HCT116 (cell line): ENCODE measurements around the gene HECW1. TPM values are rescaled to one million over a fixed set of nuclear protein-coding genes. Genes with fewer than 3 reads are reported as not detected.

Experiments
- ATAC-seq: fragments of 200-7000 bp; cut with Tn5 transposase; 2 replicates; pipeline ENCODE4 v1.9.1; 2020; ENCODE audit warnings: mild to moderate bottlenecking, moderate library complexity
- BruUV-seq: library from RNA; stranded (reverse); fragments of 400-500 nt; replicated peaks from 2 replicates; lab custom pipeline; 2021; lab: Mats Ljungman, UMichigan
- CTCF ChIA-PET: fragments of 300-600 bp; sonication (Branson Sonifier 250); formaldehyde crosslinking; loops from one replicate; lab custom pipeline; 2021; ENCODE audit warnings: antibody characterized with exemption; lab: Charles Lee
- POLR2A ChIA-PET: fragments of 300-600, 350-600 bp; sonication (Branson Sonifier 250); formaldehyde crosslinking; loops from one replicate; lab custom pipeline; 2021; ENCODE audit warnings: antibody characterized with exemption; lab: Charles Lee
- RAD21 ChIA-PET, 2 experiments: fragments of 300-600 bp; sonication (Branson Sonifier 250); formaldehyde crosslinking; loops; one replicate each; lab custom pipeline; 2023; ENCODE audit warnings: low total read pairs in 2 of 2; ENCODE audit not compliant: uncharacterized antibody in 2 of 2, unreplicated experiment in 2 of 2, low non-redundant PET in 1 of 2; lab: Charles Lee
- DNase-seq: peaks from one replicate; pipeline ENCODE4 v3.0.0-alpha.2; 2010; ENCODE audit warnings: low read depth, low spot score
- H2AFZ ChIP-seq: fragments of 200-600 bp; shearing (Covaris generic), sonication (generic); 2 replicates; pipeline ENCODE4 v1.6.1; 2017; ENCODE audit warnings: low read depth, mixed run types, mixed read lengths, antibody characterized with exemption, low read length; ENCODE audit not compliant: poor library complexity, severe bottlenecking
- H3K27ac ChIP-seq: 2 replicates; pipeline ENCODE4 v1.5.1; 2012; ENCODE audit warnings: low read depth, low read length
- H3K27me3 ChIP-seq: fragments of 200-600 bp; sonication (generic); 2 replicates; pipeline ENCODE4 v1.6.1; 2016; ENCODE audit warnings: mixed run types, low read length, mixed read lengths; ENCODE audit not compliant: insufficient read depth
- H3K36me3 ChIP-seq, 2 experiments: fragments of 200-500 bp in 1 of 2; fragments of 200-600 bp in 1 of 2; sonication (Bioruptor generic) in 1 of 2; sonication (generic) in 1 of 2; 2 replicates each; pipeline versions ENCODE4 v1.5.1 to v1.6.1; 2014 to 2016; ENCODE audit warnings: low read length in 2 of 2, inconsistent platforms in 1 of 2, mixed read lengths in 1 of 2, mixed run types in 1 of 2; ENCODE audit not compliant: insufficient read depth in 2 of 2, control insufficient read depth in 1 of 2
- H3K4me1 ChIP-seq, 2 experiments: fragments of 200-600 bp in 1 of 2; sonication (generic) in 1 of 2; 2 replicates each; pipeline versions ENCODE4 v1.5.1 to v1.6.1; 2012 to 2017; ENCODE audit warnings: low read length in 2 of 2, inconsistent platforms in 1 of 2, mild to moderate bottlenecking in 1 of 2, mixed read lengths in 1 of 2, mixed run types in 1 of 2, moderate library complexity in 1 of 2; ENCODE audit not compliant: insufficient read depth in 2 of 2, control insufficient read depth in 1 of 2
- H3K4me2 ChIP-seq: fragments of 200-600 bp; sonication (generic); 2 replicates; pipeline ENCODE4 v1.6.1; 2017; ENCODE audit warnings: mixed run types, low read length, mixed read lengths
- H3K4me3 ChIP-seq, 2 experiments: fragments of 200-600 bp in 1 of 2; sonication (generic) in 1 of 2; replicated peaks in 1 of 2; 2 replicates each; pipeline ENCODE4 v1.5.1; 2011 to 2016; ENCODE audit warnings: low read length in 2 of 2, control low read depth in 1 of 2, low read depth in 1 of 2, mild to moderate bottlenecking in 1 of 2, mixed read lengths in 1 of 2, mixed run types in 1 of 2
- H3K79me2 ChIP-seq: fragments of 200-600 bp; sonication (generic); 2 replicates; pipeline ENCODE4 v1.6.1; 2017; ENCODE audit warnings: mild to moderate bottlenecking, mixed run types, low read length, moderate library complexity, mixed read lengths; ENCODE audit not compliant: insufficient read depth
- H3K9ac ChIP-seq: fragments of 200-600 bp; sonication (generic); 2 replicates; pipeline ENCODE4 v1.6.1; 2016; ENCODE audit warnings: low read length, mixed read lengths
- H3K9me2 ChIP-seq: fragments of 200-600 bp; sonication (generic), shearing (Covaris generic); 2 replicates; pipeline ENCODE4 v1.6.1; 2017; ENCODE audit warnings: mixed run types, mild to moderate bottlenecking, moderate library complexity; ENCODE audit not compliant: insufficient read depth
- H3K9me3 ChIP-seq, 2 experiments: fragments of 200-500 bp in 1 of 2; fragments of 200-600 bp in 1 of 2; sonication (Bioruptor generic) in 1 of 2; sonication (generic) in 1 of 2; 2 replicates each; pipeline ENCODE4 v1.6.1; 2014 to 2017; ENCODE audit warnings: low read length in 2 of 2, mixed read lengths in 2 of 2, inconsistent platforms in 1 of 2, low read depth in 1 of 2, mild to moderate bottlenecking in 1 of 2, mixed run types in 1 of 2, moderate library complexity in 1 of 2; ENCODE audit not compliant: control insufficient read depth in 1 of 2, insufficient read depth in 1 of 2
- H4K20me1 ChIP-seq: fragments of 200-600 bp; sonication (generic), shearing (Covaris generic); 2 replicates; pipeline ENCODE4 v1.6.1; 2017; ENCODE audit warnings: mixed run types, mild to moderate bottlenecking, moderate library complexity; ENCODE audit not compliant: insufficient read depth
- CTCF ChIP-seq, 3 experiments: fragments of 200-600 bp in 1 of 3; sonication (generic) in 1 of 3; IDR thresholded peaks in 2 of 3; conservative IDR thresholded peaks in 1 of 3; 2 replicates each; pipeline ENCODE4 v1.5.1; 2012 to 2017; ENCODE audit warnings: low read depth in 2 of 3, low read length in 2 of 3, antibody characterized with exemption in 1 of 3, borderline replicate concordance in 1 of 3, control low read depth in 1 of 3, mild to moderate bottlenecking in 1 of 3, mixed read lengths in 1 of 3, mixed run types in 1 of 3, moderate library complexity in 1 of 3; ENCODE audit not compliant: insufficient read depth in 1 of 3
- ZBTB33 ChIP-seq: IDR thresholded peaks from 2 replicates; pipeline ENCODE4 v1.6.1; 2011; ENCODE audit warnings: mild to moderate bottlenecking, low read length, moderate library complexity; ENCODE audit not compliant: insufficient replicate concordance; ENCODE audit errors: extremely low read depth
- intact Hi-C: fragments of 100-400 bp; cut with micrococcal nuclease; formaldehyde crosslinking; loops from 2 replicates; pipeline ENCODE4 v1.10.0; 2022
- total RNA-seq: library from RNA; stranded (reverse); gene quantifications from one replicate; pipeline ENCODE4 v1.2.1, GENCODE V29; 2021; ENCODE audit not compliant: unreplicated experiment

HECW1 gene
- total RNA-seq, 1 experiment from 2014 or later, result 5.6 TPM

- H3K9ac ChIP-seq, result no peak overlapping the region
- no peak overlapping the region for H3K27ac ChIP-seq
- no peaks in the 10 kb centered on the region for H4K20me1 ChIP-seq
- ChIA-PET POLR2A (no interaction called here), RAD21 (no interaction called here), CTCF (no interaction called here)
- BruUV-seq, result no TSS peak
- no peak for DNase-seq
- no peaks in the 10 kb centered on the region for H3K36me3 ChIP-seq
- peak; percentile 53; the same call in 1 of the 2 replicates for ATAC-seq
- TF ChIP-seq ZBTB33, result no peak
- peak in 2 of 3 experiments; percentile 4 to 21; a peak in 2 of 6 replicates for TF ChIP-seq CTCF (IDR thresholded peaks at IDR 0.05 in 2 of 3, conservative IDR thresholded peaks at IDR 0.05 in 1 of 3; ENCODE audit: borderline replicate concordance in 1 of 3, insufficient read depth in 1 of 3, low read depth in 2 of 3, low read length in 2 of 3)
- no peaks in the 10 kb centered on the region for H3K27me3 ChIP-seq
- no peaks in the 10 kb centered on the region for H3K9me3 ChIP-seq
- H3K4me1 ChIP-seq, result no peaks in the 10 kb centered on the region
- intact Hi-C loops, result no loop called here
- no peak overlapping the region for H2AFZ ChIP-seq
- no peaks in the 10 kb centered on the region for H3K9me2 ChIP-seq
- H3K4me3 ChIP-seq, result no peak overlapping the region
- no peaks in the 10 kb centered on the region for H3K79me2 ChIP-seq
- H3K4me2 ChIP-seq, result no peak overlapping the region
These were observed 398.6 kb downstream of the HECW1 start for GRCh38 chr7:43511029-43511428.
